K562 (cell line): Measurements from ENCODE around the gene SEMA4G. TPM values are rescaled to one million over a fixed set of nuclear protein-coding genes. Genes with fewer than 3 reads are reported as not detected.

ENCODE experiments used
- ATAC-seq: fragments of 200-7000 bp; cut with Tn5 transposase; 3 replicates; pipeline ENCODE4 v1.9.1; 2020; ENCODE audit warnings: moderate library complexity
- BruUV-seq: library from RNA; stranded (reverse); fragments of 400-500 nt; replicated peaks from 2 replicates; lab custom pipeline; 2021; lab: Mats Ljungman, UMichigan
- CTCF ChIA-PET: fragments of 300-600 bp; formaldehyde crosslinking; extraction: SDS; loops from one replicate; lab custom pipeline; 2021; ENCODE audit warnings: low intra/inter-chr PET ratio; lab: Yijun Ruan, JAX
- POLR2A ChIA-PET: fragments of 300-600, 350-650 bp; sonication (Branson Sonifier 250); formaldehyde crosslinking; extraction: SDS; loops from one replicate; lab custom pipeline; 2021; ENCODE audit warnings: antibody characterized with exemption, inconsistent platforms; lab: Yijun Ruan, JAX
- DNase-seq, 4 experiments: peaks; one replicate each; pipeline versions ENCODE4 v3.0.0 to v3.0.0-alpha.2; 2011 to 2018; ENCODE audit warnings: low spot score in 3 of 4, mixed read lengths in 3 of 4; ENCODE audit errors: extremely low read depth in 1 of 4
- FAIRE-seq: peaks from 2 replicates; lab custom pipeline; 2011; peaks lifted over from hg19 to GRCh38; lab: Jason Lieb, UNC
- H2AFZ ChIP-seq: 2 replicates; pipeline ENCODE4 v1.6.0; 2011; ENCODE audit warnings: low read depth, low read length, control low read depth, inconsistent platforms
- H3K27ac ChIP-seq: fragments of 200-600 bp; 3 replicates; pipeline ENCODE4 v1.8.0; 2011; ENCODE audit warnings: low read depth, mild to moderate bottlenecking, control low read depth, inconsistent platforms, low read length, moderate library complexity, mixed read lengths; ENCODE audit errors: extremely low read depth
- H3K27me3 ChIP-seq, 2 experiments: fragments of 300-600 bp in 1 of 2; 2 replicates in 1 of 2; 3 replicates in 1 of 2; pipeline versions ENCODE4 v1.6.0 to v1.8.0; 2011; ENCODE audit warnings: inconsistent platforms in 2 of 2, low read length in 2 of 2, mild to moderate bottlenecking in 1 of 2, mixed read lengths in 1 of 2, moderate library complexity in 1 of 2; ENCODE audit not compliant: control insufficient read depth in 2 of 2, insufficient read depth in 2 of 2
- H3K36me3 ChIP-seq: fragments of 300-600 bp; 3 replicates; pipeline ENCODE4 v1.8.0; 2011; ENCODE audit warnings: mild to moderate bottlenecking, low read length, inconsistent platforms; ENCODE audit not compliant: control insufficient read depth, insufficient read depth
- H3K4me1 ChIP-seq, 2 experiments: fragments of 200-600 bp in 1 of 2; replicated peaks in 1 of 2; 2 replicates in 1 of 2; 3 replicates in 1 of 2; pipeline versions ENCODE4 v1.5.1 to v1.8.0; 2011; ENCODE audit warnings: inconsistent platforms in 2 of 2, low read length in 2 of 2, mild to moderate bottlenecking in 1 of 2, mixed read lengths in 1 of 2, moderate library complexity in 1 of 2; ENCODE audit not compliant: control insufficient read depth in 2 of 2, insufficient read depth in 2 of 2
- H3K4me2 ChIP-seq: 2 replicates; pipeline ENCODE4 v1.6.1; 2011; ENCODE audit warnings: low read length, control low read depth, inconsistent platforms, mixed read lengths; ENCODE audit not compliant: insufficient read depth
- H3K4me3 ChIP-seq: fragments of 200-600 bp; sonication (generic), shearing (Covaris generic); 2 replicates; pipeline ENCODE4 v1.5.1; 2016; ENCODE audit warnings: control low read depth, inconsistent platforms
- H3K79me2 ChIP-seq: fragments of 200-600 bp; 3 replicates; pipeline ENCODE4 v1.8.0; 2011; ENCODE audit warnings: low read length, inconsistent platforms; ENCODE audit not compliant: control insufficient read depth, insufficient read depth
- H3K9ac ChIP-seq, 2 experiments: 2 replicates each; pipeline versions ENCODE4 v1.6.0 to v1.6.1; 2011; ENCODE audit warnings: low read depth in 2 of 2, low read length in 2 of 2, control low read depth in 1 of 2, inconsistent platforms in 1 of 2, mild to moderate bottlenecking in 1 of 2, mixed read lengths in 1 of 2; ENCODE audit not compliant: insufficient read depth in 1 of 2
- H3K9me1 ChIP-seq: one replicate; pipeline ENCODE4 v1.6.0; 2011; ENCODE audit warnings: inconsistent platforms, mild to moderate bottlenecking, low read length, moderate library complexity; ENCODE audit not compliant: control insufficient read depth, insufficient read depth
- H3K9me3 ChIP-seq: replicated peaks from 2 replicates; pipeline ENCODE4 v1.5.1; 2011; ENCODE audit warnings: low read depth, low read length, inconsistent platforms; ENCODE audit not compliant: control insufficient read depth, insufficient read depth
- H4K20me1 ChIP-seq: replicated peaks from 2 replicates; pipeline ENCODE4 v1.6.1; 2011; ENCODE audit warnings: low read length, inconsistent platforms, mixed read lengths; ENCODE audit not compliant: control insufficient read depth, insufficient read depth
- ARID1B ChIP-seq: fragments of 450-650 bp; IDR thresholded peaks from 2 replicates; pipeline ENCODE4 v1.6.1; 2016; ENCODE audit warnings: antibody characterized with exemption, mild to moderate bottlenecking, inconsistent platforms
- FOXP1 ChIP-seq: sonication (generic); formaldehyde crosslinking; IDR thresholded peaks from 2 replicates; pipeline ENCODE4 v1.8.0; 2022; ENCODE audit warnings: mild to moderate bottlenecking, missing genetic modification reagents
- MYBL2 ChIP-seq, 2 experiments: fragments of 450-650 bp in 1 of 2; sonication (generic) in 1 of 2; formaldehyde crosslinking in 1 of 2; IDR thresholded peaks; 2 replicates each; pipeline versions ENCODE4 v1.6.1 to v1.8.1; 2017 to 2022; ENCODE audit warnings: borderline replicate concordance in 1 of 2, inconsistent platforms in 1 of 2, low read depth in 1 of 2, mild to moderate bottlenecking in 1 of 2, missing genetic modification reagents in 1 of 2, moderate library complexity in 1 of 2
- RBM25 ChIP-seq: fragments of 200-400 bp; formaldehyde crosslinking; IDR thresholded peaks from 2 replicates; pipeline ENCODE4 v1.6.1; 2018; ENCODE audit warnings: low read length, low read depth, moderate library complexity; ENCODE audit not compliant: severe bottlenecking
- TCF3 ChIP-seq: sonication (generic); formaldehyde crosslinking; IDR thresholded peaks from 2 replicates; pipeline ENCODE4 v1.4.0; 2020; ENCODE audit warnings: mild to moderate bottlenecking, missing genetic modification reagents
- ZBTB8A ChIP-seq: fragments of 450-650 bp; IDR thresholded peaks from 2 replicates; pipeline ENCODE4 v1.6.1; 2018; ENCODE audit warnings: mild to moderate bottlenecking, moderate library complexity; ENCODE audit not compliant: partially characterized antibody
- ZC3H8 ChIP-seq: fragments of 450-650 bp; IDR thresholded peaks from 2 replicates; pipeline ENCODE4 v1.6.1; 2017
- ZFP30 ChIP-seq: fragments of 250-450 bp; sonication (Bioruptor Pico); IDR thresholded peaks from 2 replicates; pipeline ENCODE4 v1.8.0; 2022; ENCODE audit warnings: moderate library complexity, mild to moderate bottlenecking, inconsistent platforms, borderline replicate concordance
- in situ Hi-C: fragments of 300-500 bp; cut with MboI; formaldehyde crosslinking; loops from 4 replicates; pipeline ENCODE4 v1.15.0; 2018; ENCODE audit warnings: inconsistent platforms, mixed read lengths
- intact Hi-C: fragments of 100-400 bp; cut with micrococcal nuclease; formaldehyde crosslinking; loops from 2 replicates; pipeline ENCODE4 v1.14.2; 2022
- polyA plus RNA-seq, 8 experiments: library from polyadenylated mRNA; depleted of rRNA in 4 of 8; stranded (reverse) in 5 of 8; unstranded in 3 of 8; fragments of >200 nt; fragmentation: Nextera tagmentation in 2 of 8; fragmentation: Illumina TruSeq in 1 of 8; extraction: Ambion mirVana in 2 of 8; extraction: Trizol in 1 of 8; gene quantifications; 2 replicates each; pipeline versions ENCODE4 v1.2.1 to v1.2.3, GENCODE V29; 2011 to 2014; ENCODE audit warnings: inconsistent platforms in 1 of 8, missing spikeins in 1 of 8
- total RNA-seq, 7 experiments: library from RNA; depleted of rRNA in 6 of 7; stranded (reverse); fragments of >200 nt in 6 of 7; fragmentation: Illumina TruSeq in 2 of 7; extraction: Trizol in 2 of 7; gene quantifications; 2 replicates each; pipeline versions ENCODE4 v1.2.1 to v1.2.3, GENCODE V29; 2011 to 2021; ENCODE audit warnings: low replicate concordance in 1 of 7
- TF ChIP-seq, protein P1 (sequence below), 2 experiments: fragments of 450-650 bp; formaldehyde crosslinking in 1 of 2; IDR thresholded peaks; 2 replicates each; pipeline versions ENCODE4 v1.4.0 to v1.6.1; 2014 to 2020; ENCODE audit warnings: mild to moderate bottlenecking in 2 of 2, borderline replicate concordance in 1 of 2, low read depth in 1 of 2
- TF ChIP-seq, protein P2 (sequence below): fragments of 250-450 bp; sonication (Bioruptor Pico); IDR thresholded peaks from 2 replicates; pipeline ENCODE4 v1.4.0; 2020; ENCODE audit warnings: borderline replicate concordance

The SEMA4G gene
- total and polyA plus RNA-seq, 9 of the 15 experiments (the other 6 are each of a cell fraction or from before 2014, with no cell fraction given) = 0.40 to 7.8 (median 1.8) TPM

DNA sequence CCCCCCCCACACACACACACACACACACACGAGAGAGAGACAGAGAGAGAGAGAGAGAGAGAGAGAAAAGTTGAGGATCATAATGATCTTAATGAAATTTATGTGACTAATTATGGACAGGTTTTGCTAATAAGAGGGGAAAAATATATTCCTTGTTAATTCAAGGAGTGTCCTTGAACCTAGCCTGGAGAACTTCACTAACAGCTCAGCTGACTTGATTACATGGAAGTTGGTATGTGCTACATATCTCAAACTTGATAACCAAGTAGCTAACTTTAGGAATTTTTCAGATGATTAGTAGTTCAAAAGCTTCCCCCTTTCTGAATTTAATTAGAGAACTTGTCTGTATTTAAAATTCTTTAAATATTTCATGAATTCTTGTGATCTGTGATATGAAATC, 41.3 kb upstream of the SEMA4G start (continued):
- TF ChIP-seq MYBL2 (IDR thresholded peaks at IDR 0.05; ENCODE audit: low read depth) (no peak), MYBL2 (CRISPR knock-in tag; IDR thresholded peaks at IDR 0.05; ENCODE audit: borderline replicate concordance) (no peak)

DNA sequence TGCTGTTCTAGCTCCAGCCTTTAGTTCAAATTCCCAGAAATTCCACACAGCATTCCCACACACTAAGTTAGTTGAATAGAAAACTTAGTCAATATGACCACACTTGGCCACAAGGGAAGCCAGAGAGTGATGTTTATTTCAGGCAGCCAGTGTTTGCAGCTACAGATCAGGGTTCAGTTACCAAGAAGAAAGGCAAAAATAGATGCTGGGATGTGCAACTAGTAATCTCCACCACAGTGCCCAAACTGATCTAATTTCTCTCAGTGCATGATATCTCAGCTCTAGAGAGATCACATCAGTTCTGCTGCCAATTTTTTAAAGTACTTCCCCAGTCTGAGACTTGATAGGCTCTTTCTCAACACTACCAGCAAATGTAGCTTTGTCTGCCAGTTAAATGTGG, 38.9 kb upstream of the SEMA4G start:
- POLR2A ChIA-PET = interaction anchor here (1.0 to 1.4 kb wide), 3 partner anchors 9 to 35 kb away, joined by 3 to 5 read pairs (median 5); no protein-coding TSS in a partner anchor
- FAIRE-seq = no peak
- H3K36me3 ChIP-seq = peaks cover 72% of the 10 kb centered on the region
- TF ChIP-seq ARID1B = no peak
- TF ChIP-seq, protein P1, sequence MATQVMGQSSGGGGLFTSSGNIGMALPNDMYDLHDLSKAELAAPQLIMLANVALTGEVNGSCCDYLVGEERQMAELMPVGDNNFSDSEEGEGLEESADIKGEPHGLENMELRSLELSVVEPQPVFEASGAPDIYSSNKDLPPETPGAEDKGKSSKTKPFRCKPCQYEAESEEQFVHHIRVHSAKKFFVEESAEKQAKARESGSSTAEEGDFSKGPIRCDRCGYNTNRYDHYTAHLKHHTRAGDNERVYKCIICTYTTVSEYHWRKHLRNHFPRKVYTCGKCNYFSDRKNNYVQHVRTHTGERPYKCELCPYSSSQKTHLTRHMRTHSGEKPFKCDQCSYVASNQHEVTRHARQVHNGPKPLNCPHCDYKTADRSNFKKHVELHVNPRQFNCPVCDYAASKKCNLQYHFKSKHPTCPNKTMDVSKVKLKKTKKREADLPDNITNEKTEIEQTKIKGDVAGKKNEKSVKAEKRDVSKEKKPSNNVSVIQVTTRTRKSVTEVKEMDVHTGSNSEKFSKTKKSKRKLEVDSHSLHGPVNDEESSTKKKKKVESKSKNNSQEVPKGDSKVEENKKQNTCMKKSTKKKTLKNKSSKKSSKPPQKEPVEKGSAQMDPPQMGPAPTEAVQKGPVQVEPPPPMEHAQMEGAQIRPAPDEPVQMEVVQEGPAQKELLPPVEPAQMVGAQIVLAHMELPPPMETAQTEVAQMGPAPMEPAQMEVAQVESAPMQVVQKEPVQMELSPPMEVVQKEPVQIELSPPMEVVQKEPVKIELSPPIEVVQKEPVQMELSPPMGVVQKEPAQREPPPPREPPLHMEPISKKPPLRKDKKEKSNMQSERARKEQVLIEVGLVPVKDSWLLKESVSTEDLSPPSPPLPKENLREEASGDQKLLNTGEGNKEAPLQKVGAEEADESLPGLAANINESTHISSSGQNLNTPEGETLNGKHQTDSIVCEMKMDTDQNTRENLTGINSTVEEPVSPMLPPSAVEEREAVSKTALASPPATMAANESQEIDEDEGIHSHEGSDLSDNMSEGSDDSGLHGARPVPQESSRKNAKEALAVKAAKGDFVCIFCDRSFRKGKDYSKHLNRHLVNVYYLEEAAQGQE (IDR thresholded peaks at IDR 0.05; ENCODE audit: borderline replicate concordance) = no peak
- TF ChIP-seq, protein P1 (CRISPR knock-in tag; IDR thresholded peaks at IDR 0.05; ENCODE audit: low read depth) = no peak
- no peak for TF ChIP-seq ZC3H8
- TF ChIP-seq, protein P2, sequence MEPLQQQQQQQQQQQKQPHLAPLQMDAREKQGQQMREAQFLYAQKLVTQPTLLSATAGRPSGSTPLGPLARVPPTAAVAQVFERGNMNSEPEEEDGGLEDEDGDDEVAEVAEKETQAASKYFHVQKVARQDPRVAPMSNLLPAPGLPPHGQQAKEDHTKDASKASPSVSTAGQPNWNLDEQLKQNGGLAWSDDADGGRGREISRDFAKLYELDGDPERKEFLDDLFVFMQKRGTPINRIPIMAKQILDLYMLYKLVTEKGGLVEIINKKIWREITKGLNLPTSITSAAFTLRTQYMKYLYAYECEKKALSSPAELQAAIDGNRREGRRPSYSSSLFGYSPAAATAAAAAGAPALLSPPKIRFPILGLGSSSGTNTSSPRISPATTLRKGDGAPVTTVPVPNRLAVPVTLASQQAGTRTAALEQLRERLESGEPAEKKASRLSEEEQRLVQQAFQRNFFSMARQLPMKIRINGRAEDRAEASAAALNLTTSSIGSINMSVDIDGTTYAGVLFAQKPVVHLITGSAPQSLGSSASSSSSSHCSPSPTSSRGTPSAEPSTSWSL (CRISPR knock-in tag) = no peak
- TF ChIP-seq ZFP30 (CRISPR knock-in tag) = no peak
- TF ChIP-seq FOXP1 (CRISPR knock-in tag) = no peak
- no peak for TF ChIP-seq TCF3 (CRISPR knock-in tag)
- no peak for TF ChIP-seq ZBTB8A
- no peak for TF ChIP-seq RBM25

More for the DNA sequence above, 38.9 kb upstream of the SEMA4G start:
- H3K27me3 ChIP-seq = no peaks in the 10 kb centered on the region
- ATAC-seq = no peak
- H3K79me2 ChIP-seq = no peaks in the 10 kb centered on the region
- no peak overlapping the region for H3K27ac ChIP-seq
- no peak overlapping the region for H3K9ac ChIP-seq
- no peaks in the 10 kb centered on the region for H4K20me1 ChIP-seq
- in situ Hi-C loops (no loop called here), intact Hi-C loops (no loop called here)
- BruUV-seq = no TSS peak
- H3K9me1 ChIP-seq = no peaks in the 10 kb centered on the region
- no peak overlapping the region for H3K4me2 ChIP-seq
- CTCF ChIA-PET = no interaction called here
- H3K4me1 ChIP-seq = no peaks in the 10 kb centered on the region
- no peak overlapping the region for H3K4me3 ChIP-seq
- no peaks in the 10 kb centered on the region for H3K9me3 ChIP-seq
- no peak overlapping the region for H2AFZ ChIP-seq
- no peak for DNase-seq
